VCaP (cell line): ENCODE measurements around the gene MBNL3.
A peak's percentile ranks its signal among the peaks of the same experiment; 100 is the strongest.

Source experiments
- H3K27ac ChIP-seq: fragments of 450-650 bp; 2 replicates; pipeline ENCODE4 v1.5.1; 2017
- CTCF ChIP-seq: fragments of 450-650 bp; conservative IDR thresholded peaks from 2 replicates; pipeline ENCODE4 v1.5.1; 2017; ENCODE audit warnings: mild to moderate bottlenecking, moderate library complexity

MBNL3 gene

DNA sequence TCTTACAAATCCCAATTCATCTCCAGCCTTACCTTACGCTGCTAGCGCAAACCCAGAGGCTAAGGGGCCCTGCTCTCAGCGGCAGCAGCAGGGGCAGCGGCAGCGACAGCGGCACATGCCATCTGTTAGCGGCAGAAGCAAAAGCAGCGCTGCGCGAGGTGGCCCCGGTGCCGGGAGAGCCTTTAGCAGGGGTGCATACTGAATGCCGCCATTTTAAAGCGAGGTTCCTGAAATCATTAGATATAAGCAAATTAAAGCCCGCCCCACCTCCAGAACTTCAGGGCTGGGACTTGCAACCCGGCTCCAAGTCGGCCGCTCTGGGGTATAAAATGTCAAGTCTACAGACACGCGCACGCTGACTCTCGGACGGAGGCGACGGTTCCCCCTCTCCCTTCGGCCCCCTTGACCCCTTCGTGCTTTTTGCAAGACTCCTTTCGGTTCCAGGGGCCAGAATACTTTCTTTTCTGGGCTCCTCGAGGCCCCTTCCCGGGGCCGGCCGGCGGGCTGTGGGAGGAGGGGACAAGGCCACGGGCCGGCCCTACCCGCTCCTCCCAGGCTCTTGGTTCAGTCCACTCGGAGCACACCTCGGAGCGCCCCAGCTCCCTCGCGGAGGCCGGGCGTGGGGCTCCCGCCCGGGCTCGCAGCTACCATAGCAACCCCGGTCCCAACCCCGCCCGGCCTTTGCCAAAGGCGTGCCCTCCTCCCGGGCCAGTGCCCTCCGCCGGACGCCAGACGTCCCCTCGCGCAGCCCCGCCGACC, at the start of gene MBNL3:
MBNL3 (minus strand) TSS at position 220 of the 759 bp plus-strand sequence. CDS start 49,427 bp downstream, outside the sequence.
- peak within 1 kb of the TSS; percentile 88 for H3K27ac ChIP-seq
- no peak for TF ChIP-seq CTCF

DNA sequence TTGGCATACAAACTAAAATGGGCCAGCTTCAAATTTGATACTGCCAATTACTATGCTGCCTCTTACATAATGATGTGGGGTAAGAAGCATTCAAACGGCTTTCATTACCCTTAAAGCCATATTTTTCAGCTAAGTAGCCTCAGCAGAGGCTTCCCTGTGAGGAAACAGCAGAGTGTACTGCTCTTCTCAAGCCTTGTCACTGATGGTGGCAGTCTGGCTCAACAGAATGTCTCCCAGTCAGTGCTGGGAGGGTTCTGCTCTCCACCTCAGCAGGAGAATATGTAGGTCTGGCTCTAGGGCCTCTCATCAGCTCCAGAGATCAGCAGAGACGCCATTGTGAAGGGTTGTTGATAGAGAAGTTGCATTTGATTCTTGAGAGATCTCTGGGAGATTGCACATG, 44.6 kb upstream of the MBNL3 start:
- TF ChIP-seq CTCF = no peak
- no peak overlapping the region for H3K27ac ChIP-seq

DNA sequence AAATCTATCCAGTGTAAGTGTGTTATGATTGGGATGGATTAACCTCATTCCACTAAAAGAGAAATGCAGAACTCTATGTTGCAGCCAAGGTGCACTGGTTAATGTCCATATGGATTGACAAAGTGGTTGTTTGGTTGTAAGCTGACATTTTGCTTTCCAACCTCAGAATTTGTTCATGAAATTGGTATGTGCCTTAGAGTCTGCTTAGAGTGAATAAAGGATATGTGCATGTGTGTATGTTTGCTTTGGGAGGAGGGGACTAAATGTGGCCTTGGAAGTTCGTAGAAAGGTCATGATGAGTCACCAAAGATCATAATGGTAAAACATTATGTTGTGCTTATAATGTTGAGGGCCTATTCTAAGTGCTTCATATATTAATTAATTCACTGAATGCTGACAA, 44.1 kb upstream of the MBNL3 start:
- no peak for TF ChIP-seq CTCF
- H3K27ac ChIP-seq = no peak overlapping the region

DNA sequence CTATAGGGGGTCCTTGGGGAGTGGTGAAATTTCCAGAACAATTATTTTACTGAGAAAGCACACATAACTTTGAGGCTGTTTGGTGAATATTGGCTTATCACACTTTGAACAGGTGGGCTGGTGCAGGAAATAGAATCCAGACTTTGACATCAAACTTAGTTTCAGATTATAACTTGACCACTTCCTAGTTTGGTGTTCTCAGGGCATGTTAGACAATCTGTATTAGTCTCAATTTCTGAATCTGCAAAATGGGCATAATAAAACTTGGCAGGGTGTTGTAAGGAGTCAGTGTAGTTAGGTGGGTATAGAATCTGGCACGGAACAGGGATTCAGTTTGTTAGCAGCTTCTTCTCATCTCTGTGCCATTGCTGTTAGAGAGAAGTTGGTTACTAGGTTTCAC, 43.3 kb upstream of the MBNL3 start:
- no peak overlapping the region for H3K27ac ChIP-seq
- TF ChIP-seq CTCF = no peak

GRCh38 chrX:132520792-132521191, 32.0 kb upstream of the MBNL3 start:
- H3K27ac ChIP-seq = no peak overlapping the region
- no peak for TF ChIP-seq CTCF

GRCh38 chrX:132520213-132520612, 31.4 kb upstream of the MBNL3 start:
- TF ChIP-seq CTCF = no peak
- no peak overlapping the region for H3K27ac ChIP-seq

DNA sequence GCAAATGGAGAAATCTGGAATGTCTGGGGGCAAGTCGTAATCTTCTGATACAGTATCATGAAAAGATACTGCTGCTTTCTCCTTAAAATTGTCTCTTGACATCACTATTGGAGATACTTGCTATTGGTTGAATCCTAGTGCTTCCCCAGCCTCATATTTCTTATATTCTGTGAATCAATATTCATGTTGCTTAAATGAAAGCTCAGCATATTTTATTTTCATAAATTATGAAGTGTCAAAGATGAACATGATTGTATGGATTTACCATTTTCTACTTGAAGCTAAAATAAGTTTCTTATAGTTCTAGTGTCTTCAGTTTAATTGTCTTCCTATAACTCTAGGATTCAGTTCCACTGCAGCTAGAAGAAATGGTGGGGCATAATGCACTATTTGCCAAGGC, 29.6 kb upstream of the MBNL3 start:
- no peak for TF ChIP-seq CTCF
- H3K27ac ChIP-seq = no peak overlapping the region
